ENCODE results near the gene ARHGAP45. TPM values are rescaled to one million over a fixed set of nuclear protein-coding genes. Genes with fewer than 3 reads are reported as not detected.

Gene ARHGAP45
- total RNA-seq, 2 experiments from 2014 or later = 861 to 878 TPM

- peaks cover 30% of the 10 kb centered on the region for H3K4me1 Mint-ChIP-seq (ENCODE audit: low read depth)
- POLR2A ChIA-PET = interaction anchor here (0.6 to 19.1 kb wide), 9 partner anchors 13 to 558 kb away, joined by 3 to 1253 read pairs (median 53); partner anchors contain the start of genes ABCA7, ARHGAP45, CDC34 and CNN2
- CTCF ChIA-PET = interaction anchor here (1.1 to 6.5 kb wide), 2 partner anchors 16 to 25 kb away, joined by 3 to 42 read pairs; no protein-coding TSS in a partner anchor
- no peaks in the 10 kb centered on the region for H3K27me3 Mint-ChIP-seq
- H3K9me3 ChIP-seq (ENCODE audit: control insufficient read depth in 1 of 2, insufficient read depth in 1 of 2, low read length in 2 of 2) = no peaks in the 10 kb centered on the region
- H3K27ac Mint-ChIP-seq = peak overlapping the region; percentile 82
- no peak for ATAC-seq (ENCODE audit: poor library complexity)
- intact Hi-C loops (cut with DNase I, micrococcal nuclease) = no loop called here
- H3K27ac ChIP-seq (ENCODE audit: low read depth in 1 of 2, low read length in 2 of 2) = no peak overlapping the region
- no peaks in the 10 kb centered on the region for H3K27me3 ChIP-seq (ENCODE audit: control insufficient read depth in 1 of 2, insufficient read depth in 2 of 2, low read length in 2 of 2)
- no peak overlapping the region for H3K4me3 ChIP-seq (ENCODE audit: low read length)
- H3K36me3 ChIP-seq (ENCODE audit: insufficient read depth, low read length) = peaks cover 75% of the 10 kb centered on the region
- H3K4me1 ChIP-seq (ENCODE audit: insufficient read depth, low read length) = peaks cover 77% of the 10 kb centered on the region
- TF ChIP-seq, protein P1, sequence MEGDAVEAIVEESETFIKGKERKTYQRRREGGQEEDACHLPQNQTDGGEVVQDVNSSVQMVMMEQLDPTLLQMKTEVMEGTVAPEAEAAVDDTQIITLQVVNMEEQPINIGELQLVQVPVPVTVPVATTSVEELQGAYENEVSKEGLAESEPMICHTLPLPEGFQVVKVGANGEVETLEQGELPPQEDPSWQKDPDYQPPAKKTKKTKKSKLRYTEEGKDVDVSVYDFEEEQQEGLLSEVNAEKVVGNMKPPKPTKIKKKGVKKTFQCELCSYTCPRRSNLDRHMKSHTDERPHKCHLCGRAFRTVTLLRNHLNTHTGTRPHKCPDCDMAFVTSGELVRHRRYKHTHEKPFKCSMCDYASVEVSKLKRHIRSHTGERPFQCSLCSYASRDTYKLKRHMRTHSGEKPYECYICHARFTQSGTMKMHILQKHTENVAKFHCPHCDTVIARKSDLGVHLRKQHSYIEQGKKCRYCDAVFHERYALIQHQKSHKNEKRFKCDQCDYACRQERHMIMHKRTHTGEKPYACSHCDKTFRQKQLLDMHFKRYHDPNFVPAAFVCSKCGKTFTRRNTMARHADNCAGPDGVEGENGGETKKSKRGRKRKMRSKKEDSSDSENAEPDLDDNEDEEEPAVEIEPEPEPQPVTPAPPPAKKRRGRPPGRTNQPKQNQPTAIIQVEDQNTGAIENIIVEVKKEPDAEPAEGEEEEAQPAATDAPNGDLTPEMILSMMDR (IDR thresholded peaks at IDR 0.05) = no peak
- DNase-seq = peak in 2 of 14 experiments; percentile 32 to 72
- H3K4me3 Mint-ChIP-seq = peak overlapping the region; percentile 30
- H3K36me3 Mint-ChIP-seq (ENCODE audit: low read depth) = peaks cover 62% of the 10 kb centered on the region
- no peaks in the 10 kb centered on the region for H3K9me3 Mint-ChIP-seq
Measured at GRCh38 chr19:1089891-1090290, 22.9 kb downstream of the ARHGAP45 start.

- H3K4me3 Mint-ChIP-seq = peak overlapping the region; percentile 38
- CTCF ChIA-PET = interaction anchor here (0.5 to 1.1 kb wide), 2 partner anchors 11 to 104 kb away, joined by 3 to 5 read pairs; no protein-coding TSS in a partner anchor
- Histone ChIP-seq H3K4me3 (ENCODE audit: low read length) (no peak overlapping the region), H3K27me3 (ENCODE audit: control insufficient read depth in 1 of 2, insufficient read depth in 2 of 2, low read length in 2 of 2) (no peaks in the 10 kb centered on the region), H3K36me3 (ENCODE audit: insufficient read depth, low read length) (peaks cover 65% of the 10 kb centered on the region), H3K27ac (ENCODE audit: low read depth in 1 of 2, low read length in 2 of 2) (no peak overlapping the region), H3K4me1 (ENCODE audit: insufficient read depth, low read length) (peaks cover 75% of the 10 kb centered on the region), H3K9me3 (ENCODE audit: control insufficient read depth in 1 of 2, insufficient read depth in 1 of 2, low read length in 2 of 2) (no peaks in the 10 kb centered on the region)
- H3K36me3 Mint-ChIP-seq (ENCODE audit: low read depth) = peaks cover 58% of the 10 kb centered on the region
- H3K9me3 Mint-ChIP-seq = no peaks in the 10 kb centered on the region
- peak overlapping the region; percentile 71 for H3K27ac Mint-ChIP-seq
- no peak for ATAC-seq (ENCODE audit: poor library complexity)
- intact Hi-C loops (cut with DNase I, micrococcal nuclease) = no loop called here
- no peak for DNase-seq
- TF ChIP-seq, protein P1 (IDR thresholded peaks at IDR 0.05) = no peak
- H3K4me1 Mint-ChIP-seq (ENCODE audit: low read depth) = peaks cover 32% of the 10 kb centered on the region
- no peaks in the 10 kb centered on the region for H3K27me3 Mint-ChIP-seq
- POLR2A ChIA-PET = interaction anchor here (0.6 to 19.1 kb wide), 7 partner anchors 9 to 178 kb away, joined by 3 to 1253 read pairs (median 9); partner anchors contain the start of genes ABCA7, ARHGAP45, CIRBP and CNN2
Measured at GRCh38 chr19:1090731-1091543, 24.0 kb downstream of the ARHGAP45 start.

- Histone ChIP-seq H3K27me3 (ENCODE audit: control insufficient read depth in 1 of 2, insufficient read depth in 2 of 2, low read length in 2 of 2) (no peaks in the 10 kb centered on the region), H3K27ac (ENCODE audit: low read depth in 1 of 2, low read length in 2 of 2) (no peak overlapping the region), H3K4me3 (ENCODE audit: low read length) (no peak overlapping the region), H3K4me1 (ENCODE audit: insufficient read depth, low read length) (peaks cover 72% of the 10 kb centered on the region), H3K9me3 (ENCODE audit: control insufficient read depth in 1 of 2, insufficient read depth in 1 of 2, low read length in 2 of 2) (no peaks in the 10 kb centered on the region), H3K36me3 (ENCODE audit: insufficient read depth, low read length) (peaks cover 58% of the 10 kb centered on the region)
- peaks cover 58% of the 10 kb centered on the region for H3K36me3 Mint-ChIP-seq (ENCODE audit: low read depth)
- no peak for DNase-seq
- peaks cover 39% of the 10 kb centered on the region for H3K4me1 Mint-ChIP-seq (ENCODE audit: low read depth)
- intact Hi-C loops (cut with DNase I, micrococcal nuclease) = no loop called here
- no peak for ATAC-seq (ENCODE audit: poor library complexity)
- H3K9me3 Mint-ChIP-seq = no peaks in the 10 kb centered on the region
- H3K27ac Mint-ChIP-seq = no peak overlapping the region
- TF ChIP-seq, protein P1 (IDR thresholded peaks at IDR 0.05) = no peak
- ChIA-PET CTCF (interaction anchor here (1.1 kb wide), 1 partner anchor 12 kb away, joined by 3 read pairs; no protein-coding TSS in a partner anchor), POLR2A (interaction anchor here (0.6 to 19.1 kb wide), 5 partner anchors 9 to 178 kb away, joined by 3 to 1253 read pairs (median 90); partner anchors contain the start of genes ABCA7, ARHGAP45, CIRBP and CNN2)
- H3K27me3 Mint-ChIP-seq = no peaks in the 10 kb centered on the region
- H3K4me3 Mint-ChIP-seq = no peak overlapping the region
Measured at GRCh38 chr19:1091544-1092175, 24.7 kb downstream of the ARHGAP45 start.

All from CD4-positive, alpha-beta T cell (primary cell).